NCI-H526 (cell line): Measurements from ENCODE around the gene YBX1.
A peak's percentile ranks its signal among the peaks of the same experiment; 100 is the strongest.
"Not testable (repeated sequence)": the region's sequence is repeated elsewhere in the genome, so short reads cannot be mapped to it uniquely, and the experiment has no call there.

Experiments used
- DNase-seq, 2 experiments: peaks; one replicate each; lab custom pipeline; 2025; lab: John Stamatoyannopoulos, UW

YBX1 gene

DNA sequence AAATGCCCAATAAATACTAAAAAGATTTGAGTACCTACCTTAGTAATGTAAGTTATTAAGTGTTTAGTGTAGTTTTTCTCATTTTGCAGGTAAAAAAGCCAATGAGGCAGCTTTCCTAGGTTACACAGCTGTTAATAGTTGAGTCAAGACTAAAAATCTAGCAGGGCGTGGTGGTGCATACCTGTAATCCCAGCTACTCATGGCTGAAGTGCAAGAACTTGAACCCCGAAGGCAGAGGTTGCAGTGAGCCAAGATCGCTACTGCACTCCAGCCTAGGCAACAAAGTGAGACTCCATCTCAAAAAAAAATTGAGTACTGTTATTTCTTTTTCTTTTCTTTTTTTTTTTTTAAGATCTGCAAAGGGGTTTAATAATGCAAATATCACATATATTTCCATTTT lies 7.7 kb downstream of the YBX1 start:
- no peak for DNase-seq

- DNase-seq: no peak
These were observed 8.4 kb downstream of the YBX1 start for GRCh38 chr1:42690477-42691156.

DNA sequence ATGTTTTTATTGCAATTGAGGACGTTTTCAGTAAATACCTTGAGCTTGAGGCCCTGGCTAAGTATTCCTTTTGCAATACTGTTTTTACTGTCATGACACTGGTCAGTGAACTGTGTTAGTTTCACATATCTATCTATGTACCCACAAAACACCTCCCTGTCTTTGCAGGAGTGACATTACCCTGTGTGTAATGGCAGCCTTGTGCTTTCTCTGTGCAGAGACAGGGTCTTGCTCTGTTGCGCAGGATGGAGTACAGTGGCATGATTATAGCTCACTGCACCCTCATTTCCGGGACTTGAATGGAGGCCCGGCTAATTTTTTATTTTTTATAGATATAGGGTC lies 8.9 kb downstream of the YBX1 start:
- DNase-seq: no peak

GRCh38 chr1:42692461-42692860 lies 10.2 kb downstream of the YBX1 start:
- DNase-seq: peak in 1 of 2 experiments; percentile 41

GRCh38 chr1:42692911-42693310 lies 10.7 kb downstream of the YBX1 start:
- DNase-seq: no peak

DNA sequence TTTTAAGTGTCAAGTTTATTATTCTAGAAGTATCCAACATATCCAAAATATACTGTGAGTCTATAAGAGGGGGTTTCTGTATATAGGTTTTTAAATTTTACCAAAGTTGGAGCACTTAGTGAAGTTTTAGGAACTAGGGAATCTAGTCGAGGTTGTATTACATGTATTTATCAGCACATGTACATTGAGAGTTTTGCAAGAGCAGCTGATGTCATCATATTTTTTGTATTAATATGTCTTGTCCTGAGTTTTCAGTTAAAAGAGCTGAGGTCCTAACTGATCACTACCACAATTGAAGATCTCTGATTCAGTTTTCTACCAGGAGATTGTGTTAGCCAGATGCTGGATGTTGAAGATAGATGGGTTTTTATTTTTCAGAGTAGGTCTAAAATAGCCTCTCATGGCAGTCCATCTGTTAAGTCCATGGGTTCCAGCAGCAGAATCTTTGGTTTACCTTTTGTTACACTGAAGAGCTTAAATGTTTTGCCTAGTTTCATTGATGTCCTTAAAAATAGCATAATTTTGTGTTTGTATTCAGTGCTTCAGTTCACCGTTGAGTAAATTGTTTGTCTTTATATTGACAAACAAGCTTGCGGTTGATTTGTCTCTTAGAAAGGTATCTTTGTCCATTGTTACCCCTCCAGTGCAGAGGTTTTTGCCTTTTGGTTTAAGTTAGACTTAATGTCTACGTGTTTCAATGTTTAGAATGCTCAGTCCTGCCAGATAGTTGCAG lies 16.0 kb downstream of the YBX1 start:
- no peak for DNase-seq

DNA sequence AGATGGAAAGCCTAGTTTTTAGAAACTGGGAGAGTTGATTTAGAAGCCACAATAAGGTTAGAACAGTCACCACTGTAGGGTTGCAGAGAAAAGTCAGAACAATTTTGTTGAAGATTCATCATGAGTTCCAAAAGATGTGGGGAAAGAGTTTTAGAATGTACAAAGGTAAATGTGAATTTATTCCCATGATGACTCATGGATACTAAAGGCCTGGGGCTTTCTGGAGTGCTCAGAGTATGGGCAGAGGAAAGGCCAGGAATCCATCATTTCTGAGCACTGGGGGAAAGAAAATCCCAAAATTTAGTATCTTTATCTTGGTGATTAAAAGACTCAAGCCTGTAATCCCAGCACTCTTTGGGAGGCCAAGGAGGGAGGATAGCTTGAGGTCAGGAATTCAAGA lies 17.8 kb downstream of the YBX1 start:
- DNase-seq: no peak

- no peak for DNase-seq
These were observed 21.8 kb downstream of the YBX1 start for GRCh38 chr1:42703888-42704464.

- not testable (repeated sequence) for DNase-seq
These were observed 30.6 kb downstream of the YBX1 start for GRCh38 chr1:42712808-42713207.

- no peak for DNase-seq
These were observed 31.1 kb downstream of the YBX1 start for GRCh38 chr1:42713293-42713692.

DNA sequence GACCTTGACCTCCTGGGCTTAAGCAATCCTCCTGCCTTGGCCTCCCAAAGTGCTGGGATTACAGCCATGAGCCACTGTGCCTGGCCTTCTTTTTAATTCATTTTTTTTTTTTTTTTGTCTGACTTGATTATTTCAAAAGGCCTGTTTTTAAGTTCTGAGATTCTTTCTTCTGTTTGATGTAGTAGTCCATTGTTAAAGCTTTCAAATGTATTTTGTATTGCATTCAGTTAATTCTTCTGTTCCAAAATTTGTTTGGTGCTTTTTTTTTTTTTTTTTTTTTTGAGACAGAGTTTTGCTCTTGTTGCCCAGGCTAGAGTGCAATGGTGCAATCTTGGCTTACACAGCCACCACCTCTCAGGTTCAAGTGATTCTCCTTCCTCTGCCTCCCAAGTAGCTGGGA lies 32.2 kb downstream of the YBX1 start:
- DNase-seq: not testable (repeated sequence)

- DNase-seq: peak; percentile 55 to 81
These were observed 38.6 kb downstream of the YBX1 start for GRCh38 chr1:42720868-42721267.

- no peak for DNase-seq
These were observed 39.7 kb downstream of the YBX1 start for GRCh38 chr1:42721926-42722325.

DNA sequence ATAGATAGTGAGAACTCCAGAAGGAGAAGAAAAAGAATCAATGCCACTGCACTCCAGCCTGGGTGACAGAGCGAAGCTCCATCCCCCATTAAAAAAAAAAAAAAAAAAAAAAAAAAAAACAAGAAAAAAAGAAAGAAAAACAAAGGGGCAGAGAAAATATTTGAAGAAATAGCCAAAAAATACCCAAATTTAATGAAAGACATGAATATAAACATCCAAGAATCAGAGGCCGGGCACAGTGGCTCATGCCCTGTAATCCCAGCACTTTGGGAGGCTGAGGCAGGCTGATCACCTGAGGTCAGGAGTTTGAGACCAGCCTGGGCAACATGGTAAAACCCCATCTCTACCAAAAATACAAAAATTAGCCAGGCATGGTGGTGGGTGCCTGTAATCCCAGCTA lies 40.2 kb downstream of the YBX1 start:
- not testable (repeated sequence) for DNase-seq

- no peak for DNase-seq
These were observed 41.3 kb downstream of the YBX1 start for GRCh38 chr1:42723511-42723910.

DNA sequence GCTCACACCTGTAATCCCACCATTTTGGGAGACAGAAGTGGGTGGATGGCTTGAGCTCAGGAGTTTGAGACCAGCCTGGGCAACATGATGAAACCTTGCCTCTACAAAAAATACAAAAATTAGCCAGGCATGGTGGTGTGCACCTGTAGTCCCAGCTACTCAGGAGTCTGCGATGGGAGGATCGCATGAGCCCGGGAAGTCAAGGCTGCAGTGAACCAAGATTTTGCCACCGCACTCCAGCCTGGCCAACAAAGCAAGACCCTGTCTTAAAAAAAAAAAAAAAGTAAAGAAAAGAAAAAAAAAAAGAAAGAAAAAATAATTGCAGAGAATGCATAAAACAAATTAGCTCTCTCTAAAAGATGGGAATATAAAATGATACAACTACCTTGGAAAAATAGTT lies 43.6 kb downstream of the YBX1 start:
- not testable (repeated sequence) for DNase-seq

- DNase-seq: peak in 1 of 2 experiments; percentile 28
These were observed 47.8 kb downstream of the YBX1 start for GRCh38 chr1:42730002-42730401.

GRCh38 chr1:42730988-42731387 lies 48.8 kb downstream of the YBX1 start:
- peak; percentile 14 to 72 for DNase-seq

DNA sequence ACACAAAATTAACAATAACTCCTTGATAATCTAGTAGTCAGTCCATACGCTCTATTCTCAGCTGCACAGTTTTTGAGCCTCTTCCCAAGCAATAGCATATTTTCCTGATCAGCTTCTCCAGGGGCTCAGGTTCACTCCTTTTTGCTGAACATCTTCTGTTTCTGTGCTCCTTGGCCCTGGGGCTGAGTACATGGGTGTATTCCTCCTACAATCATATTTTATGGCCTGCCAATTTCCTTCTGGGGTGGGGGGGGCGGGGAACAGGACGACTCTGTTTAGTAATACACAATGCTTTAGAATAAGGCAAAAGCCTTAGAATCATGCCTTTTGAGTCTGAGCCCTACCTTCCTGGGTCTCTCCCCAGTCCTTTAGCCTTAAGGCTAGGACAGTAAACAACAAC lies 49.4 kb downstream of the YBX1 start:
- no peak for DNase-seq

GRCh38 chr1:42732126-42732680 lies 50.0 kb downstream of the YBX1 start:
- DNase-seq: no peak

- no peak for DNase-seq
These were observed 51.4 kb downstream of the YBX1 start for GRCh38 chr1:42733415-42734200.
